ENCODE data around the gene RHBDF2. TPM values are rescaled to one million over a fixed set of nuclear protein-coding genes. Genes with fewer than 3 reads are reported as not detected.

The RHBDF2 gene
- total RNA-seq, 1 donor: 1.4 TPM

- no peak for DNase-seq (ENCODE audit: low read depth)
- peak overlapping the region; percentile 66 for H3K4me3 ChIP-seq (ENCODE audit: low read depth, low read length)
- TF ChIP-seq CTCF (IDR thresholded peaks at IDR 0.05; ENCODE audit: insufficient read depth, low read length): no peak
Observed at GRCh38 chr17:76501827-76502307, 644 bp upstream of the RHBDF2 start.

- no peak for TF ChIP-seq CTCF (IDR thresholded peaks at IDR 0.05; ENCODE audit: insufficient read depth, low read length)
- no peak for DNase-seq (ENCODE audit: low read depth)
- peak overlapping the region; percentile 66 for H3K4me3 ChIP-seq (ENCODE audit: low read depth, low read length)
Observed at GRCh38 chr17:76500747-76501017, 541 bp downstream of the RHBDF2 start.

- H3K4me3 ChIP-seq (ENCODE audit: low read depth, low read length): peak overlapping the region; percentile 66
- DNase-seq (ENCODE audit: low read depth): no peak
- no peak for TF ChIP-seq CTCF (IDR thresholded peaks at IDR 0.05; ENCODE audit: insufficient read depth, low read length)
Observed at GRCh38 chr17:76500074-76500746, 1.0 kb downstream of the RHBDF2 start.

GRCh38 chr17:76499267-76499667 is 2.0 kb downstream of the RHBDF2 start:
- DNase-seq (ENCODE audit: low read depth): no peak
- no peak overlapping the region for H3K4me3 ChIP-seq (ENCODE audit: low read depth, low read length)
- TF ChIP-seq CTCF (IDR thresholded peaks at IDR 0.05; ENCODE audit: insufficient read depth, low read length): no peak

GRCh38 chr17:76498876-76499251 is 2.4 kb downstream of the RHBDF2 start:
- DNase-seq (ENCODE audit: low read depth): no peak
- no peak overlapping the region for H3K4me3 ChIP-seq (ENCODE audit: low read depth, low read length)
- TF ChIP-seq CTCF (IDR thresholded peaks at IDR 0.05; ENCODE audit: insufficient read depth, low read length): no peak

GRCh38 chr17:76497979-76498875 is 3.0 kb downstream of the RHBDF2 start:
- TF ChIP-seq CTCF (IDR thresholded peaks at IDR 0.05; ENCODE audit: insufficient read depth, low read length): no peak
- no peak overlapping the region for H3K4me3 ChIP-seq (ENCODE audit: low read depth, low read length)
- peak; percentile 69 for DNase-seq (ENCODE audit: low read depth)

Data from fibroblast of the aortic adventitia (primary cell).